HG03571 (cell line): ENCODE results near the gene TRAF3IP3.

Source experiments
- ATAC-seq: cut with Tn5 transposase; IDR thresholded peaks from one replicate; pipeline ENCODE4 v1.9.1; 2021; ENCODE audit not compliant: unreplicated experiment

TRAF3IP3 gene

DNA sequence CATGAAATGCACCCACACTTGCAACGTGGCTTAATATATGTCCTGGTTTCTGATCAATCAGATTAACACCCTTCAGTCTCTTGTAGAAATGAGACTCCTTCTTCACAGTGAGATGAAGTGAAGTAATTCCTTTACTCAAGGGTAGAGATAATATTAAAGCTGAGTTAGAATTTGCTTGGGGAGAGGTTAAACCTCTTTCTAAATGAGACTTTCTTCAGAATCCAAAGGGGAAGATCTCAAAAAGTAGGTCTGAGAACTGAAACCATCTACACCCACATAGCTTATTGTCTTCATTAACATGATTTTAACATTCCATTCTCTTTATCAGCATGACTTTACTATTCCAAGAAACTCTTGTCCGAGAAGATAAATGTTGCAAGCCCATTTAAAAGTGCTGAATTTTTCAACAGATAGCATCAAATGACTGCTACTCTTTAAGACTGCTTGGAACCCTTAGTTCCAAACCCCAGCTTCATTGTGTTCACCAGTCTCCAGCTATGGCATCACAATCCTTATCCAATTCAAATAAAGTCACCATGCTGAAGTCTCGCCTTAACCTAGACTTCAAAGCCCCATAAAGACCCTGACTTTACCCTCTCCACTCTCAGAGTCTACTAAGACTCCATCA is 19.2 kb upstream of the TRAF3IP3 start:
- no peak for ATAC-seq

DNA sequence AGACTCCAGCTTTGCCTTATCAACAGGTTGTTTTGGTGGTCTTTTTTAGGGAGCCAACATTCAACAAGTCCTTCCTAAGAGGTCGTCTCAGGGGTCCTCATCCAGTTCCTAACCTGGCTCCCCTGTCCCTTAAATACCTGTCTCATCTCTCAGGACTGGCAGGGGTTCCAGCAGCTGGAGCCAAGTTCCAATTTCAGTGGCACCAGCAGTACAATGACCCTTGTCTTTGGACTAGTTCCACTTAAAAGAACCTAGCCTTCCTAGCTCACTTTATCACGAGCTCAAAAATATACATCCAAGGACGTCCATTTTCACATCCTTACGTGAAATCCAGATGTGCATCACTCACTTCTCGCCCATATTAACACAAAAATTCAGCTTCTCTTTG is 18.7 kb upstream of the TRAF3IP3 start:
- no peak for ATAC-seq

DNA sequence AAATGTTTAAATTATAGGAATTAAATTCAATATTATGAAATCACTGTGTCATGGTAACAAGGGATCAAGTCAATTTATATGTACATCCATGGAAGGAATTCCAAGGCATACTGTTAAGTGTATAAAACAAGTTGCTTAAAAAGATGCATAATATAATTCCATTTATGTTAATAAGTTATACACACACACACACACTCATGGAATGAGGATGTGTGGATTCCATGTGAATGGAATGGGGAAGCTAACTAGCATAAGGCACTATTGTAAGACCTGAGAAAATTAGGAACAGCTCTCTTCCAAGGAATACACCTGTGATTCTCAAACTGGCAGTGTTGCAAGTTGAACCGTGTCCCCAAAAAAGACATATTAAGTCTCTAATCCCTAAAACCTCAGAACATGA is 17.6 kb upstream of the TRAF3IP3 start:
- ATAC-seq, result no peak

DNA sequence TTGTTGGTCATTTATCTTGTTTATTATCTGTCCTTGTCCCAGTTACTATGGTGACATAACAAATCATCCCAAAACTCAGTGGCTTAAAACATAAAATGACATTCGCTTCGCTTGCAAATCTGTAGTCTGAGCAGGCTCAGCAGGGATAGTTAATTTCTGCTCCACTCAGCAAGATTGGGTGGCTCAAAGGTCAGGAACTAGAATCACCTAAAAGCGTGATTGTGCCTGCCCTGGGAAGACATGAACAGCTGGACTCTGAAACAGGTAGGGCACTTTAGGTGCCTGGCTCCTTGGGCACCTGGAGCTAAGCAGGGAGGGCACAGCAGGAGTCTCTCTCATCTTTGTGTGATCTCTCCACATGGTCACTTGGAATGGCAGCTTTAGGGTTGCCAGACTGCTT is 14.7 kb upstream of the TRAF3IP3 start:
- ATAC-seq, result no peak

DNA sequence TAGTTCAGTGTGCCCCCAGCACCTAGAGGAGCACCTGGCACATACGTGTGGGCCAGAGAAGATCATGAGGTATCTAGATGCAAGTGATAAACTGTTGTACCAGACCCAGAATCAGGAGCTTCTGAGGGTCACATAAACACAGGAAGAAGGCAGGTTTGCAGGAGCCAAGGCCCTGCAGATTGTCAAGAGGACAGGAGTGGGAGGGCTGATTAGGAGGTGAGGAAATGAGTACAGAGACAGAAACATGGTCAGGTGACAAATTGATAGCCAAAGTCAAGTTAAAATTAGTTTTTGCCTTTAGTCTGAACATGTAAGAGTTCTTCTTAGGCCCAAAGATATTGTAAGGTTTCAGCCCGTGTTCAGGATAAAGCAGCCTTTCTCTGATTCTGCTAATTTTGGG is 14.0 kb upstream of the TRAF3IP3 start:
- ATAC-seq, result no peak

DNA sequence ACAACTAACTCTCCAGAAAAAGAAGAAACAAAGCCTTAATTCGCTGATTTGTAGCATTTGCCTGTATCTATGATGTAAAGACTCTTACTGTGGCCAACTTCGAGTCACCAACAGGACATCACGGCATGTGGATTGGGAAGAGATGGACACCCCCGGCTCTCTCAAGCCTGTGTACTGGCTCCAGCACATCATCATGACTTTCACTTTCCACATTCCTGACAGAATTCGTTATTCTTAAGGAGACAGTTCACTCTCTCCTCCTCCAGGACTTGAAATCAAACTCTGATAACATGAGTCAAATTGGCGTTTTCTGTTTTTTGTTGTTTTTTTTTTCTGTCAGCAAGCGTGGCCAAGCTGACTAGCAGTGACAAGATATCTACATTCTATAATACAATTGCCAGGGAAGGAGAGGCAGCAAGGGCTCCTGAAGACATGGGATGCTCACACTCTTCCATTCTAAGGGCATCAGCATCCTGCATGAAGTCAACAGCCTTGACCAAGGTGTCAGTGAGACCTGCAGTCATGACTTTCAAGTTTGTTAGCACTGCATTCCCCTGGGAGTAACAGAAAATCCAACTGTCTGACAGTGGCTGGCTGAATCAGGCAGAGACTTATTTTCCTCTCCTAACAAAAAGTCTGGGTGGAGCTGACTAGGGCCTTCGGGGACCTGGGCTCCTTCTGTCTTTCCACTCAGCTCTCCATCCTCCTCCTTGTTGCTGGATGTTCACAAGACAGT is 13.3 kb upstream of the TRAF3IP3 start:
- ATAC-seq, result no peak

DNA sequence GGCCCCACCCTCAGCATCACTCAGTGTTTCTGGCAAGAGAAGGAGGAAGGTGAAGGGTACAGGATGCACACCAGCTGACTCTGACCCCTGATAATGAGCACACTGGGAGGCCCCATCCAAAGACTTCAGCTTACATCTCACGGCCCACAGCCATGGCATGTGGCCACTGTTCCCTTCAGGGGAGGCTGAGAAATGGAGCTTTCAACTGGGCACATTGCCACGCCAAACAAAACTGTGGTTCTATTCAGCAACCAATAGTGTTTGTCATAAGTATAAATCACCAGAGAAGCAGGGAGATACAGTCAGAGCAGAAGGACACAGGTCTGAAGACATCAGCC is 12.7 kb upstream of the TRAF3IP3 start:
- ATAC-seq, result no peak

DNA sequence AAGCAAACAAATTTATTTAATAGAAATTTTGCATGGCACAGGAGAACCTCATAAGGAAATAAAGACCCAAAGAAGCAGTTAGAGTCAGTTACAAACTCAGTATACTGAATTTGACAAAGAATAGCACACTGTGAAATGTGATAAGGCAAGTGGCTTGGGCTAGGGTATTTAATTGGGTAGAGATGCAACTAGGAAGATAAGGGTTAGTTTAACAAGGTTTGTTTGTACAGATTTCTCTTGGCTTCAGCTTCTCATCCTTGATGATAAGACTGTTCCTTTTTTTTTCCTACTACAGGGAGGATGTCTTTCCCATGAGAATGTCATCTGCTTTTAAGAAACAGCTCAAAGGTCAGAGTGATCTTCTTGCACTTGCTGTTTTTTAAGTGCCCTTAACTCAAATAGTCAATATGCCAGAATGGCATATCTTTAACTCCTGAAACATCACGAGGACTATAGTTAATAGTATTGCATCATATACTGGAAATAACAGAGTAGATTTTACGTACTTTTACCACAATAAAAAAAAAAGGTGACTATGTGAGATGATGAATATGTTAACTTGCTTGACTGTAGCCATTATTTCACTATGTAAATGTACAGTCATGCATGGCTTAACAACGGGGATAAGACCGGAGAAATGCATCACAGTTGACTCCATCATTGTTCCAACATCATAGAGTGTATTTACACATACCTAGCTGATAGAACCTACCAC is 9.2 kb upstream of the TRAF3IP3 start:
- ATAC-seq, result no peak

DNA sequence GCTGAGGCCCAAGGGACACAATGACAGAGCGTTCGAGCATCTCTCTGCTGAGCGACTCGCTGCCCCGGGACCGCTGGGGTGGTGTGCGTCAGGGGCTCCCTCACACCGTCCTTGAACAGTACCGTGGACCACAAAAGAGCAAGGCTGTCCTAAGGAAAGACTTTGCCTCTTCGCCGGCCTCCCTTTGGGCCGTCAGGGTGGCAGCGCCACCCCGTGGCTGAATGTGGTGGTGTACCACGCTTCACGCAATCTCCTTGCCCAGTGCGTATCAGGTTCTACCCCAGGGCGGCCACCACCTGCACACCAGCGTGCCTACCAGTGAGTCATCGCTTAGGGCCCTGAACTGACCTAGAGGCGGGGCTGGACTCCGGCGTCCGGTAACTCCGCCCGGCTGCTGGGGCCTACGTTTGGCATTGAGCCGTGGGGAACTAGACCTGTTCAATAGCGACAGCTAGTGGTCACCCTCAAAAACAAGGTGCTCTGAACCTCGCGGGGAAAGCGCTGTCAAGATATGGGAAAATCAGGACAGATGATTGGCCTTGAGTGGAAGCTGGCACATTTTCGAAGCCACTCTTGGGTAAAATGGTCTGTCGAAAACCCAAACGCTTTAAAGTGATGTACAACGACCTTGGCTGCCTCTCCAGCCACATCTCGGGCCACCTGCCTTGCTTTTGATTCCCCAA is 8.1 kb upstream of the TRAF3IP3 start:
- peak; percentile 83 for ATAC-seq

DNA sequence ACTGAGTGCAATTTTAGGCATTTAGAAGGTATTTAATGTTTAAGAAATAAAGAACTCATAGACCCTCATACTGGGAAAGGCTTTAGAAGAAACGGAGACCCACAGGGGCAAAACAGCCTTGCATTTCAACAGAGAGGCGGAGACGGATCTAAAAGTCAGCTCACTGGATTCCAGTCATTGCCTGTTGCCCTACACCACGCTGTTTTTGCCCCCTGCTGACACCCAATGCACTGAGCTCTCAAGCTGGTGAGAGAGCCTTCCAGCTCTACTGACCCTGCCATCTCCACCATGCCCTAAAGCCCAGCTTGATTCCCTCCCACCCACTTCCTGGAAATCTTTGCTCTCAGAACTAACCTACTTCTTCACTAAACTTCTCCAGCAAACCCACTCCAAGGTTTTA is 7.2 kb upstream of the TRAF3IP3 start:
- no peak for ATAC-seq

DNA sequence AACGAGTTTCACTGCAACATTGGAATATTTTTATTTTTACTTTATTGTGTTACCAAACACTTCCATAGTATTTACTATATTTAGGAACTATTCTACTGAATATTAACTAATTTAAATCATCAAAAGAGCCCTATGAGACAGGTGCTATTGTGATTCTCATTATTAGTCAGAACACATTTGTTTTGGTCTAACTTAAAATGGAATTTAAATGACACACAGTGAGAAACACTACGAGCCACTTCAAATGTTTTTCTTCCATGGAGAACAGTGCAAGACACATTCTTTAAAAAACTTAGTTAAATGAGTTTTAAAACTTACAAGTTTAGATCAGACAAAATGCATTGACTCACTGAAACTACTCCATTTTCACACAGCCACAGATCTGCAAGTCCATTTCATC is 6.6 kb upstream of the TRAF3IP3 start:
- ATAC-seq, result no peak

DNA sequence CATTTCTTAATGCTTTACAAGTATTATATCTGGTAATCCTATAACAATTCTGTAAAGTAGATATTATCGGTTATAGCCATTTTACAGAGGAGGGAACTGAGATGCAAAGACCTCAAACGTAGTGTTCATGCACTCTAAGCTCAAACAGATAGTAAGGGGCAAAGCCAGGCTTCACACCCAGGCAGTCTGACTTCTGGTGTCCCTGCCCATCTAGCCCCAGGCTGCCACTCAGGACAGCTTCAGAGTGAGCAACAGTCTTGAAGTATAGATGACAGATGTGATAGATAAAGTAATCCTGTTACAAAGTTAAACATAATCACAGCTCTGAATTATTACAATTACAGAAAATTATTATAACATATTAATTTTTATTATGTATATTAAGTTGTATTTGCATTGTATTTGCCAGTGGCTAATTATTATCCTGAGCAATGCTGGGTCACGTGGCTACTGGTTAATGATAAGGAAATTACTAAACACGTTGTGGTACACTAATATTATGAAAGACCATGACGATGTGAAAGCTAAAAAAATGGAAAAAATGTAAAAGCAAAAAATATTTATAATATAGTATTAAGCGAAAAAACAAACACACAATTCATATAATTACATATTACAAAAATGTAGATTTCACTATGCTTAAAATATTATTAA is 6.1 kb upstream of the TRAF3IP3 start:
- no peak for ATAC-seq

DNA sequence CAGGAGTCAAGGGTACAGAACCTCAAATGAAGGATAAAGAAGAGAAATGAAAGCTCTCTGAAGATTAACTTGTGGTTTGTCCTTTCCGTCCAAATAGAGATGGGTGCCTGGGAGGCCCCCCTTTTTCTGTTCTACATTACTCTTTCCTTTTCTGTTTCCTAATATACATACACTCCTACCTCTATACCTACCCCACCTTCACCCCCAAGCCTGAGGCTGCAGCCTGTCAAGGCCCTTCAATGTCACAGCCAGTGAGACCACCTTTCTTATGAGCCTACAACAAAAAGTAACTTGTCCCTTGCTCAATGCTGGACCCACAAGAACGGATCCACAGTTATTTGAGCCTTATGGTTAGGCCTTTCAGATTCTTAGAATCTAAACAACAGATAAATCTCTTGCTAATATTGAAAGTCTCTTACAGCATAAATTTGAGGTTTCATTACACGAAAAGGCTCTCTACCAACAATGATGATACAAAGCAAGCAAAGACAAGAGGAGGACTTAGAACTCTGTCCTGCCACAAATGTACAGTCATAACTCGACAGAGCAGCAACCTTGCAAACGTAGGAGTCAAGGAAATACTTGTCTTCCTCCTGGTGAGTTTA is 4.1 kb upstream of the TRAF3IP3 start:
- ATAC-seq, result peak; percentile 42

DNA sequence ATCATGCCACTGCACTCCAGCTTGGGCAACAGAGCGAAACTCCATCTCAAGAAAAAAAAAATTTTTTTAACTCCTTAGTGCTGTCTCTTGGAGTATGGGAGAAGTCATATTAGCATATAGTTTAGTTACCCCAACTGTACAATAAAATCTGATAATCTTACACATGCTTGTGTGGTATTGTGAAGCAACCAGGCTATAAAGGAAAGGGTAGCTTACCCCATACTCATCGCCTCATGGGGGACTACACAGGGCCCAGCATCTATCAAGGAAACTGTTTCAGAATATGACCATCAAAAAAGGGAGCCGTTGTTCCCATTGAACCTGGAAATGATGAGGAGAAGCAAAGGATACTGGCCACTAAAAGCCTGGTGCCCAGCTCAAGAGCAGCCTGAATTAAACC is 3.0 kb upstream of the TRAF3IP3 start:
- ATAC-seq, result no peak

DNA sequence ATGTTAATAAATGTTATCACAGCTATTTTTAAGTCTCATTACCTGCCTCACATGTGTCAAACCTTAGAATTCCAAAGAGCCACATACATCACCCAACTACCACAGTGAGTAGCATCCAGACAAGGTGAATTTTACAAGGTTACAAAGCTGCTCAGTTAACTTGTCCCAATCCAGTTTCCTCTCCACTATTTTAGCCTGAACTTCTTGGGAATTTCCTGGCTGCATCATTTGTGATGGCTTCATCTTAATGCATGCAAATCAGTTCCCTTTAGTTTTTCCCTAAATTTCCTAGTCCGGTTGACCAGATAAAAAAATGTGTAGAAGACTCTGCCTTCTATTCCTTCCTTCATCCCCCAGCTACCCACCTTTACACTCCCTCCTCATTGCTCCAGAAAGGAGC is 597 bp upstream of the TRAF3IP3 start:
- ATAC-seq, result no peak

DNA sequence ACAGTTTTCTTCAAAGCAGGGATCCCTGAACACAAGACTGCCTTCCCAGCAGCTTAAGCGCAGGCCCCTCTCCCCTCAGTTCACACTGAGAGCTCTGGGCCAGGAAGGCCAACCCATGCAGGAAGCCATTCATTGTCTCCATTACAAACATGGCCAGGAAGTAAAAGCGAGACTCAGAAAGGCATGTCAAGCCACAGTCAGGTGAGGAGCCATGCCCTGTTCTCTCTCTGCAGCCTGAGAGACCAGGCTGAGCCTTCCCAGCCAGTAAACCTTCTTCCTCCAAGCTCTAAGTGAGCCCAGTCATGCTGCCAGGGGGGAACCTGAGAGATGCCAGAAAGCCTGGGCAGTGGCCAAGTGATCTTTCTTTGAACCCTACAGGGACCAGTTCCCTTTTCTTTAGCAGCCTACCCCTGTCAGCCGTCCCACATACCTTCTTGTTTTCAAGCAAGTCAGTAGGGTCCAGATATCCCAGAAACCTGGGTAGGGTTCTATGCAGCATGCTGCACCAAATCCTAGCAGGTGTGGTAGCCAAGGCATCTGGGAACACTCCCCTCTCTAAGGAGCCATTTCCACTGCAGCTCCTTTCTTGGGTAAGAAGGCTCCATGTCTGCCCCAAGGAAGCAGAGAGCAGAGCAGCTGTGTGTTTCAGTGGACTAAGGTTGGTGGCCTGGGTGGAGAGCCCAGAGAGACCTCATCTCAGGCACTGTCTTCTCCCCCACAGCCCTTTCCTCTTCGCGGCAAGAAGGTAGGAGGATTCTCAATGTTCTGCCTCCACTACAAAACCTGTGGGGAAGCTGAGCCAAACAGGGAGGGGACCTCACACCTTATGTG is 977 bp downstream of the TRAF3IP3 start:
- ATAC-seq, result peak; percentile 28

DNA sequence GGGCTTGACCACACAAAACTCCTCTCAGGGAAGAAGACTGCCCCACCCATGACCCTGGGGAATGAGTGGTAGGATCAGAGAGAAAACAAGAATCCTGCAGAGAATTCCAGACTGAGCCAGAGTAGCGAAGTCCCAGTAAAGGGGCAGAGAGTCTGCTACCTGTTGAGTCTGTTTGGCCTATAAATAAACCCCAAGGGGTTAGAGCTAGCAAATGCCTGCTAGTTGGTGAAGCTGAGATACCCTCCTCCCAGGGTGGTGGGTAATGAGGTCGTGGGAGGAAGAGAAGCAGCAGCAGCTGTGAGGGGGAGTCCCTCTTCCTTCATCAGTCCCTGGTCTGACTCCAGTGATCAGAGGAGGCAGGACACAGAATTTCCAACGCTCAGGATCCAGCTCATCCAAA is 2.5 kb downstream of the TRAF3IP3 start:
- no peak for ATAC-seq

DNA sequence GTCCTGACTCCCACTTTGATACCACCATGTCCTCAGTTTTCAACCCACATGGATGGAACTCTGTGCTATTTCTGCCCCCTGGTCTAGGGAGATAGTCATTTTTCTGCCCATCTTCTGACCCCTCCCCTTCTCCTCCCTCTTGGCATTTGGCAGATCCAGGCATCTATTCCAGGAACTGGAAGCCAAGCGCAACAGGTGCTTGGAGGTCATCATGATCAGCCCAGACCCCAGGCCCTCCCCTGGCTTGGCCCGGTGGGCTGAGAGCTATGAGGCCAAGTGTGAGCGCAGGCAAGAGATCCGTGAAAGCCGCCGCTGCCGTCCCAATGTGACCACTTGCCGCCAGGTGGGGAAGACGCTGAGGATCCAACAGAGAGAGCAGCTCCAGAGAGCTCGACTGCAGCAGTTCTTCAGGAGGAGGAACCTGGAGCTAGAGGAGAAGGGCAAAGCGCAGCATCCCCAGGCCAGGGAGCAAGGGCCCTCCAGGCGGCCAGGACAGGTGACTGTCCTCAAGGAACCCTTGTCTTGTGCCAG is 4.0 kb downstream of the TRAF3IP3 start:
- no peak for ATAC-seq

DNA sequence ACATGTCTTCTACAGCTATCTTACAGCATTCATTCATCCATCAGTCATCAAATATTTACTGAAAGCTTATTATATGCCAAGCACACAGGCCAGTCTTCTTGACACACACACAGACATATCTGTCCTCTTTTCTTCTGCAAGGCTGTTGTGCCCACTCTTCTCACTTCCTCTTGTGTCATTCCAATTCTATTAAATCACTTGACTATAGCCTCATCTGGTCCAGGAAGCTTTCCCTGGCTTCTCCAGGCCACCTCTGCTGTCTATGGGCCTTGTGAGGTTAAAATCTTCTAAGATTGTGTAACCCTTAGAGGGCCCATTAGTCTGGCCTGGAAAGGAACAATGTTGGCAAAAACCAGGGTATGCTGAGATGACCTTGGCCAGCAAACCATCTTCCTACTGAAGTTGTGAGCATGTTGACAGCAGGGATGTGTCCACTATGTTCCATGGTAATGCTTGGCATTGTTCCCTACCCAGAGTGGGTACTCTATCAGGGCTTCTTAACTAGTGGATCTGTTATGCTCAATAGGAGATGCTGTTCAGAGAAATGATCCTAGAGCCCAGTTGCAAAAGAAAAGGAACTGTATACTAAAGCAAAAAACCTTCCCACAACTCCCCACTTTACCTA is 5.3 kb downstream of the TRAF3IP3 start:
- no peak for ATAC-seq
